HEK293 (cell line): ENCODE results near the gene BPNT1.
A peak's percentile ranks its signal among the peaks of the same experiment; 100 is the strongest.

ENCODE experiments used
- INSM2 ChIP-seq: fragments of 450-650 bp; formaldehyde crosslinking; IDR thresholded peaks from 2 replicates; pipeline ENCODE4 v1.5.1; 2016; ENCODE audit warnings: missing biosample characterization, missing genetic modification characterization
- OSR2 ChIP-seq: fragments of 450-650 bp; formaldehyde crosslinking; IDR thresholded peaks from 2 replicates; pipeline ENCODE4 v1.5.1; 2016; ENCODE audit warnings: missing biosample characterization, missing genetic modification characterization
- PATZ1 ChIP-seq: fragments of 450-650 bp; formaldehyde crosslinking; IDR thresholded peaks from 2 replicates; pipeline ENCODE4 v1.5.1; 2016; ENCODE audit warnings: missing biosample characterization, missing genetic modification characterization
- ZBTB10 ChIP-seq: fragments of 450-650 bp; formaldehyde crosslinking; IDR thresholded peaks from 2 replicates; pipeline ENCODE4 v1.5.1; 2016; ENCODE audit warnings: missing biosample characterization, missing genetic modification characterization
- ZBTB11 ChIP-seq: fragments of 450-650 bp; formaldehyde crosslinking; conservative IDR thresholded peaks from 2 replicates; pipeline ENCODE4 v1.5.1; 2016; ENCODE audit warnings: low read depth, missing biosample characterization, missing genetic modification characterization
- ZFP3 ChIP-seq: fragments of 450-650 bp; formaldehyde crosslinking; IDR thresholded peaks from 2 replicates; pipeline ENCODE4 v1.5.1; 2016; ENCODE audit warnings: low read depth, missing biosample characterization, missing genetic modification characterization
- ZNF10 ChIP-seq: fragments of 450-650 bp; formaldehyde crosslinking; IDR thresholded peaks from 2 replicates; pipeline ENCODE4 v1.5.1; 2017; ENCODE audit warnings: missing biosample characterization, missing genetic modification characterization
- ZNF140 ChIP-seq: fragments of 450-650 bp; formaldehyde crosslinking; IDR thresholded peaks from 2 replicates; pipeline ENCODE4 v1.5.1; 2016; ENCODE audit warnings: missing biosample characterization, missing genetic modification characterization
- ZNF16 ChIP-seq: fragments of 450-650 bp; formaldehyde crosslinking; IDR thresholded peaks from 2 replicates; pipeline ENCODE4 v1.5.1; 2016; ENCODE audit warnings: low read depth, missing biosample characterization, missing genetic modification characterization
- ZNF174 ChIP-seq: fragments of 450-650 bp; formaldehyde crosslinking; IDR thresholded peaks from 2 replicates; pipeline ENCODE4 v1.5.0; 2017; ENCODE audit warnings: missing biosample characterization, mild to moderate bottlenecking, missing genetic modification characterization
- ZNF214 ChIP-seq: fragments of 450-650 bp; formaldehyde crosslinking; IDR thresholded peaks from 2 replicates; pipeline ENCODE4 v1.5.1; 2017; ENCODE audit warnings: missing biosample characterization, mild to moderate bottlenecking, missing genetic modification characterization, borderline replicate concordance
- ZNF239 ChIP-seq: fragments of 450-650 bp; formaldehyde crosslinking; IDR thresholded peaks from 2 replicates; pipeline ENCODE4 v1.5.1; 2016; ENCODE audit warnings: missing biosample characterization, missing genetic modification characterization
- ZNF24 ChIP-seq: fragments of 450-650 bp; formaldehyde crosslinking; IDR thresholded peaks from 2 replicates; pipeline ENCODE4 v1.5.1; 2016; ENCODE audit warnings: missing biosample characterization, missing genetic modification characterization
- ZNF518A ChIP-seq: fragments of 450-650 bp; formaldehyde crosslinking; conservative IDR thresholded peaks from 2 replicates; pipeline ENCODE4 v1.5.1; 2016; ENCODE audit warnings: low read depth, missing biosample characterization, missing genetic modification characterization
- ZNF529 ChIP-seq: fragments of 450-650 bp; formaldehyde crosslinking; IDR thresholded peaks from 2 replicates; pipeline ENCODE4 v1.5.1; 2017; ENCODE audit warnings: missing genetic modification characterization, missing biosample characterization; ENCODE audit not compliant: insufficient replicate concordance
- ZNF621 ChIP-seq: fragments of 450-650 bp; formaldehyde crosslinking; IDR thresholded peaks from 2 replicates; pipeline ENCODE4 v1.5.1; 2017; ENCODE audit warnings: missing biosample characterization, missing genetic modification characterization
- ZNF654 ChIP-seq: fragments of 450-650 bp; formaldehyde crosslinking; IDR thresholded peaks from 2 replicates; pipeline ENCODE4 v1.5.1; 2016; ENCODE audit warnings: low read depth, missing biosample characterization, missing genetic modification characterization
- TF ChIP-seq, protein P1 (sequence below): fragments of 450-650 bp; formaldehyde crosslinking; IDR thresholded peaks from 2 replicates; pipeline ENCODE4 v1.5.1; 2017; ENCODE audit warnings: missing biosample characterization, missing genetic modification characterization
- TF ChIP-seq, protein P2 (sequence below): fragments of 450-650 bp; formaldehyde crosslinking; IDR thresholded peaks from 2 replicates; pipeline ENCODE4 v1.5.1; 2016; ENCODE audit warnings: missing biosample characterization, missing genetic modification characterization

BPNT1 gene

GRCh38 chr1:220046052-220046930 is 43.3 kb downstream of the BPNT1 start, which contains the start of gene EPRS1 (continued):
- TF ChIP-seq ZNF518A (peak; percentile 65; the same call in 1 of the 2 replicates), ZFP3 (tag by site-specific recombination) (0 out of 2 replicates have a peak, but pooled peaks have one; percentile 7), OSR2 (tag by site-specific recombination) (peak; percentile 60), INSM2 (tag by site-specific recombination) (no peak), ZNF529 (tag by site-specific recombination) (no peak), ZNF24 (tag by site-specific recombination) (peak; percentile 30; the same call in 1 of the 2 replicates), ZNF140 (tag by site-specific recombination) (no peak), ZNF214 (tag by site-specific recombination) (no peak), ZNF654 (tag by site-specific recombination) (no peak), ZNF10 (tag by site-specific recombination) (peak; percentile 96), ZNF174 (tag by site-specific recombination) (no peak), PATZ1 (tag by site-specific recombination) (peak; percentile 57; the same call in 1 of the 2 replicates), ZNF621 (tag by site-specific recombination) (no peak), ZBTB11 (tag by site-specific recombination) (no peak; the same call in 1 of the 2 replicates), ZBTB10 (peak; percentile 33; the same call in 1 of the 2 replicates), ZNF239 (no peak), ZNF16 (tag by site-specific recombination) (no peak)
- TF ChIP-seq, protein P1, sequence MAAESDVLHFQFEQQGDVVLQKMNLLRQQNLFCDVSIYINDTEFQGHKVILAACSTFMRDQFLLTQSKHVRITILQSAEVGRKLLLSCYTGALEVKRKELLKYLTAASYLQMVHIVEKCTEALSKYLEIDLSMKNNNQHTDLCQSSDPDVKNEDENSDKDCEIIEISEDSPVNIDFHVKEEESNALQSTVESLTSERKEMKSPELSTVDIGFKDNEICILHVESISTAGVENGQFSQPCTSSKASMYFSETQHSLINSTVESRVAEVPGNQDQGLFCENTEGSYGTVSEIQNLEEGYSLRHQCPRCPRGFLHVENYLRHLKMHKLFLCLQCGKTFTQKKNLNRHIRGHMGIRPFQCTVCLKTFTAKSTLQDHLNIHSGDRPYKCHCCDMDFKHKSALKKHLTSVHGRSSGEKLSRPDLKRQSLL (tag by site-specific recombination) = peak; percentile 29; the same call in 1 of the 2 replicates
- TF ChIP-seq, protein P2, sequence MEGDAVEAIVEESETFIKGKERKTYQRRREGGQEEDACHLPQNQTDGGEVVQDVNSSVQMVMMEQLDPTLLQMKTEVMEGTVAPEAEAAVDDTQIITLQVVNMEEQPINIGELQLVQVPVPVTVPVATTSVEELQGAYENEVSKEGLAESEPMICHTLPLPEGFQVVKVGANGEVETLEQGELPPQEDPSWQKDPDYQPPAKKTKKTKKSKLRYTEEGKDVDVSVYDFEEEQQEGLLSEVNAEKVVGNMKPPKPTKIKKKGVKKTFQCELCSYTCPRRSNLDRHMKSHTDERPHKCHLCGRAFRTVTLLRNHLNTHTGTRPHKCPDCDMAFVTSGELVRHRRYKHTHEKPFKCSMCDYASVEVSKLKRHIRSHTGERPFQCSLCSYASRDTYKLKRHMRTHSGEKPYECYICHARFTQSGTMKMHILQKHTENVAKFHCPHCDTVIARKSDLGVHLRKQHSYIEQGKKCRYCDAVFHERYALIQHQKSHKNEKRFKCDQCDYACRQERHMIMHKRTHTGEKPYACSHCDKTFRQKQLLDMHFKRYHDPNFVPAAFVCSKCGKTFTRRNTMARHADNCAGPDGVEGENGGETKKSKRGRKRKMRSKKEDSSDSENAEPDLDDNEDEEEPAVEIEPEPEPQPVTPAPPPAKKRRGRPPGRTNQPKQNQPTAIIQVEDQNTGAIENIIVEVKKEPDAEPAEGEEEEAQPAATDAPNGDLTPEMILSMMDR (tag by site-specific recombination) = peak; percentile 93
